ENCODE data around the gene MOB3C.
"Not testable (repeated sequence)": the region's sequence is repeated elsewhere in the genome, so short reads cannot be mapped to it uniquely, and the experiment has no call there.

MOB3C gene

DNA sequence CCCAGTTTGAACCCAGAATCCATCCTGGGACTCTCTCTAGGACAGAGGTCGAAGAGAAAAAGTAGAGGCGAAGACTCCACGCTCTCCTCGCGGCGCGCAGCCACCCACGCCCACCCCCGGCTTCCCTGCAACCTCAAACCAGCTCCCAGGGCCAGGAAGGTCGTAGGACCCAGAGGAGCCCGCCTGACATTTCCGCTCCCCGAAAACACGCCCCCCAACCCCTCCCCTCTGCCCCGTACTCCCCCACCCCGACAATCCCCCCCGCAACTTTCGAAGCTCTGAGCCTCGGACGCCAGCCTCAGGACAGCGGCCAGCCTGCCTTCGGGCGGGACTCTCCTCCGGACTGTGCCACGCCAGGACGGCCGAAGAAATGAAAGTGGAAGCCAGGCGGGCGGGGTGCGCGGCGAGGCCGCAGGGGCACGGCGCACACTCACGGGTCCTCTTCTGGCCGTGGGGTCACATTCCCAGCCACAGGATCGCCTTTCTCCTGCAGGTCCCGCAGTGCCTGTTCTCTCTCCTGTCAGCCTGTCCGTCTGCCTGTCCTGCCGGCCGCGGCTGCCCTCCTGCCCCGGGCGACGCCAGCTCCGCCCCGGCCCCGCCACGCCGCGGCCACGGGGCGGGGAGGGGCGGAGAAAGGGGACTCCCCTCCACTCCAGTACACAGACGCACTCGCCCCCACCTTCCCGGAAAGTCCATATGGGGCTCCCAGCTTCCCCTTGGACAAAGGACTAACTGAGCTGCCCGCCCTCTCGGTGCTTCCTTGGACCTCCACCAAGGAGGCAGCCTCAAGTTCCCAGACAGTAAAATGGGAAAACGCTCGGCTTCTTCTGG lies at the start of gene MOB3C:
TSS of gene MOB3C (minus strand) at position 535 of the 831 bp plus-strand sequence. CDS start 3,490 bp downstream, outside the sequence.
- in situ Hi-C loops (cut with MboI; ENCODE audit: low sequenced_read_pairs), result no loop called here

DNA sequence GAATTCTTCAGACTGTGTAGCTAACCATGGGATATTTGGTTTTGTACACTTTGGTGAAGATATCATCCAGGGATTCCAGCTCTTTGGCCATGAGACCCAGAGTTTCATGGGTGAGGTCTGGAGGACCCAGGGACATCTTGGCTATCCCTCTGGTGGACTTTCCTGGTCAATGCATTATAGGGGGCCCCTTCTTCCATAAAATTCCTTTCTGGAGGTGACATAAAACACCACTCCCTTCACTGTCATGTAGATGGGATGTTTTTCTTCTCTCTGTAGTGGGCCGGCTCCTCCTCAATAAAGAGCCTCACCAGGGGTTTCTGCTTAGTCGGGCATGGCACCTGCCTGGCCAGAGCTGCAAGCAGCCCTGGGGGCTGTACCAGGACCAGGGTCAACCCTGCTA lies 49.4 kb upstream of the MOB3C start:
- in situ Hi-C loops (cut with MboI; ENCODE audit: low sequenced_read_pairs), result no loop called here

DNA sequence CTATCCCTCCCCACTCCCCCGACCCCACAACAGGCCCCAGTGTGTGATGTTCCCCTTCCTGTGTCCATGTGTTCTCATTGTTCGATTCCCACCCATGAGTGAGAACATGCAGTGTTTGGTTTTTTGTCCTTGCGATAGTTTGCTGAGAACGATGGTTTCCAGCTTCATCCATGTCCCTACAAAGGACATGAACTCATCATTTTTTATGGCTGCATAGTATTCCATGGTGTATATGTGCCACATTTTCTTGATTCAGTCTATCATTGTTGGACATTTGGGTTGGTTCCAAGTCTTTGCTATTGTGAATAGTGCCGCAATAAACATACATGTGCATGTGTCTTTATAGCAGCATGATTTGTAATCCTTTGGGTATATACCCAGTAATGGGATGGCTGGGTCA lies 46.3 kb upstream of the MOB3C start:
- in situ Hi-C loops (cut with MboI; ENCODE audit: low sequenced_read_pairs), result not testable (repeated sequence)

DNA sequence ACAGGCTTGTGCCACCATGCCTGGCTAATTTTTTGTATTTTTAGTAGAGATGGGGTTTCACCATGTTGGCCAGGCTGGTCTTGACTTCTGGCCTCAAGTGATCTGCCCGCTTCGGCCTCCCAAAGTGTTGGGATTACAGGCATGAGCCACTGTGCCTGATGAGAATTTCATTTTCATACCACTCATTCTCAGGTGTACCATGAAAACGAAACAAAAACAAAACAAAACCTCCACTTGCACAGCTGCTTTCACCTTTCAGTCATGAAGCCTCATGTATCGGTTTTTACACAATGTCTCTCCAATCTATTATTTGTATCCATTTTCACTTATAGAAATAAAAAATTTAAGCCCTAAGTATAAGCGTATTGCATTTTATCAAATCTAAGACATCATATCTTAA lies 43.5 kb upstream of the MOB3C start:
- in situ Hi-C loops (cut with MboI; ENCODE audit: low sequenced_read_pairs), result not testable (repeated sequence)

DNA sequence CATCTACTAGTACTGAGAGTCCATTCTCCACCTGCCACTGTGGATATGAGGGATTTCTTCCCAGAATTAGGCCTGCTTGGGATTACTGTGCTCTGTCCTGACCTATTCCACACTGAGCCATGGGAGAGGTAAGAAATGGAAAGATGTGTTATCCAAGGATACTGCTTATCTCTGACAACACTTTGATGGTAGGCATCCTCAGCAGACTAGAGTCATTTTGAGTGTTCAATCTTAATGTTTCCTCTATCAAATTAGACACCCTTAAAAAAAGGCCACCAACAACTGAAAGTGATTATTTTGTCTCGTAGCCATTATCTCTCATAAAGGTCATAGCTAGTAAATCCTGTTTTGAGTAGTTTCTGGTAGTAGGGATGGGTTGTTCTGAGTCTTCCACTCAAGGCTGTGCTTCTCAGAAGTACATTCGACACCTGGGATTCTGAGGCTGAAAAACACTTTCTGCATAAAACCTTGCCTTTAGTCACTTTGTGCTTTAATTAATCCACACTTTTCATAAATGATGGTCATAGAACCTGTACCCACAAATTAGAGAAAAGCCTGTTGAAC lies 42.8 kb upstream of the MOB3C start:
- in situ Hi-C loops (cut with MboI; ENCODE audit: low sequenced_read_pairs), result no loop called here

DNA sequence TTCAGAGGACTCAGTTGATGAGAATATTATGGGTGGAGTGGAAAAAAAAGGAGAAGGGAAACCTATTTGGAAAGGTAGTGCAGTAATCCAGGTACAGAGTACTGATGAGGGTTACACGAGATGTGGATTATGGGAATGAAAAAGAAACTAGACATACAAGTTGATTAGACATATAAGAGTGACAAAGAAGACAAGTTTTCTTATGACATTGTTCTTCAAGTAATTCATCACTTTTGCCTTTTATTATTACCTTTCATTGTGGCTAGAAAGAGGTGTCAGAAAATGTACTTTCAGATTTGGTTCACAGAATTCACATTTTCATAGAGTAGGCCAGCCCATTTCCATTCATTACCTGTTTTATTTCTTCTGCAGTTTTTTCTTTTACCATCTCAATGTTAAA lies 41.2 kb upstream of the MOB3C start:
- in situ Hi-C loops (cut with MboI; ENCODE audit: low sequenced_read_pairs), result no loop called here

DNA sequence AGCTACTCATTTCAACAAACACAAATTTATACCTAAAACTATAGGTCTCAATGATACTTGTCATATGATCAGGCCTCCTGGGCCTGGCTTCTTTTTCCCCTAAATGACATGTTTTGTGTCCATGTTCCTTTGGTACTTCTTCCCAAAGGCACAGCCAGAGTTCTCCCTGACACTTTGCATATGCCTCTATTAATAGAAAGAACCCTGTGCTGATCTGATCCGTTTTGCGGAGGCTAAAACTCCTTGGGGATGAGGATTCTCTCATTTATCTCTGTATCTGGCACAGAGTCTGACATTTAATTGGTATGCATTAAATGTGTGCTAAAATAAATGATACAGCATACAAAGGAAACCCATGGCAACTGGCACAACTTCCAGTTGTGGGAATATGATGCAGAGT lies 40.0 kb upstream of the MOB3C start:
- in situ Hi-C loops (cut with MboI; ENCODE audit: low sequenced_read_pairs), result no loop called here

DNA sequence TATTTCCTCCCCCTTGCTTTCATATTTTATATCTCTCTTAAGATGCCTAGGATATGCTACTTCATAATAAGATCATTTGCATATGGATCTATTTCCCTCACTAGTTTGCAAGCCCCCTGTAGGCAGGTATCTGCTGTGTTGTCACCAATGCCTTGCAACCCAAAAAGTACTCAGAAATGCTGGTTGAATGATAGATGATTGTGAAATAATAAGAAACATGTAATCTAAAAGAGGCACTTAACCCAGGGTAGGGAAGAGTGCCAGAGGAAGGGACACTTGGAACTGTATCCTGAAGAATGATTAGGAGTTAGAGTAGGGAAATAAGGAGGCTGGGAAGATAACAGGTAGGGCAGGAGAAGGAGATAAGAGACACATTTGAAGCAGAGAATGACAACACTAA lies 39.2 kb upstream of the MOB3C start:
- in situ Hi-C loops (cut with MboI; ENCODE audit: low sequenced_read_pairs), result no loop called here

DNA sequence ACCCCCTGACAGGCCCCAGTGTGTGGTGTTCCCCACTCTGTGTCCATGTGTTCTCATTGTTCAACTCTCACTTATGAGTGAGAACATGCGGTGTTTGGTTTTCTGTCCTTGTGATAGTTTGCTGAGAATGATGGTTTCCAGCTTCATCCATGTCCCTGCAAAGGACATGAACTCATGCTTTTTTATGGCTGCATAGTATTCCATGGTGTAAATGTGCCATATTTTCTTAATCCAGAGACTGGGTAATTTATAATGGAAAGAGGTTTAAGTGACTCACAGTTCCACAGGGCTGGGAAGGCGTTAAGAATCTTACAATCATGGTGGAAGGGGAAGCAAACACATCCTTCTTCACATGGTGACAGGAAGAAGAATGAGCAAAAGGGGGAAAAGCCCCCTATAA lies 38.1 kb upstream of the MOB3C start:
- in situ Hi-C loops (cut with MboI; ENCODE audit: low sequenced_read_pairs), result not testable (repeated sequence)

DNA sequence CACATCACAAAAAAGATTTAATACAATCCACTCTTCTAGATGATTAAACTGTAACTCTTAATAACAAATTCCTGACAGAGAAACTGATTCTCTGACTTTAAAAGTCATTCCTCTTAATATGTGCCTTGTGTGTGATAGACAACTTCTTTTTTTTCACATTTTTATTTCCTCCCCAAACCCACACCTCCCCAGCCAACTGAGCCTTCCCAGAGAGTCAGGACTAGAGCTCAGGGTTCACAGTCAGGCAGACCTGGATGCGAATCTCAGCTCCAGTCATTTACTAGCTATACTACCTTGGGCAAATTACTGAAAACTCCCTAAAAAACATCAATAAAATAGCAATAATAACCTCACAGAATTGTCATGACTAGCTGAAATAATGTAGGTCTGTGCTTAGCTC lies 37.4 kb upstream of the MOB3C start:
- in situ Hi-C loops (cut with MboI; ENCODE audit: low sequenced_read_pairs), result no loop called here

DNA sequence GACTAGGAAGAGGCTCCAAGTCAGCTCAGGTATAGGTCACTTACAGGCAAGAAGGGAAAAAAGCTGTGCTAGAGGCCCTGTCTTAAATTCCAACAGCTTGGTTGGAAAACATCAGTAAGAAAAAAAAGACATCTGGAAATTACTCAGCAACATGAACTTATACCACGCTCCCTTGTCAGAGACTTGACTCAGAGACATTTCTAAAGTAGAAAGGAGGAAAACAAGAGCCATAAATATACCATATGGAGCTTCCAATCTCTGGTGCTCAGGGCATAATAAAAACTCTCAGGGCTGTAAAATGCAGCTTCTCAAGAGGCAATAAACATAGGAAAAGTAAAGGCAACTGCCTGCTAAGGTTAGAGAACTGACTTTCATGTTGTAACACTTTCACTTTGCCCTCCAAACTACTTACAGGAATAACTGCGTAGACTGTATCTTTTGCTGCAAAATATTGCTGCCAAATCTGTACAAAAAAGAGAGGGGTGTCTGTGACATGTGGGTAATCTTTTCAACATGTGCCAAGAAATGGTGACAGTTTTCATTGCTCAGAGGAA lies 36.9 kb upstream of the MOB3C start:
- in situ Hi-C loops (cut with MboI; ENCODE audit: low sequenced_read_pairs), result no loop called here

DNA sequence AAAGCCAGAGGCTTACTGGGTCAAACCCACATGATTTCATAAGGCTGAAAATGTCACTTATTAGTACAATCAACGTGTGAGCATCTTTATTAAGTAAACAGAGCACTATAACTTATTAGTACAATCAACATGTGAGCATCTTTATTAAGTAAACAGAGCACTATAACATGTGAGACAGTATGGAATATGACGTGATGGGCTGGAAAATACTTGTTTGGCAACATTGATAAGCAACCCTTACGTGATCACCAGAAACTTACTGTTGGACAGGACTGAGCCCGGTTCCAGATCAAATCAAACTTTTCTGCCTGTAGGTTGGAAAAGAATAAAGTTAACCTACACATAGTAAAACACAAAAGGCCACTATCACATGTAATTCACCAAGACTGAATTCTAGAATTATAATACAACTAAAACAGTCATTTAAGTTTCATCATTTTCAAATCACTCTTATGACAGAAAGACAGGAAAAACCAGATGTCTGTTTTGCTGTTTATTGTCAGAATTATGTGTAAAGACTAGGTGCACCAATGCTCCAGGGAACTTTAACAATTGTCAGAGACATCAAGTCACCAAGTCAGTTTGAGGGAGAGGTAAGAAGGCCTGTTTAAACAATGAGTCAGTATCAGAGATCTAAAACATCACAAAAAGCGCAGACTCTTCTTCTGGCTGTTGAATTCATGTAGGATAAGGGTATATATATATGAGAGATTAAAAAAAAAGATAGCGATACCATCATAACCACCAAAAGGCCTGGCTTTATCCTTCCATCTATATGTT lies 35.9 kb upstream of the MOB3C start:
- in situ Hi-C loops (cut with MboI; ENCODE audit: low sequenced_read_pairs), result no loop called here

DNA sequence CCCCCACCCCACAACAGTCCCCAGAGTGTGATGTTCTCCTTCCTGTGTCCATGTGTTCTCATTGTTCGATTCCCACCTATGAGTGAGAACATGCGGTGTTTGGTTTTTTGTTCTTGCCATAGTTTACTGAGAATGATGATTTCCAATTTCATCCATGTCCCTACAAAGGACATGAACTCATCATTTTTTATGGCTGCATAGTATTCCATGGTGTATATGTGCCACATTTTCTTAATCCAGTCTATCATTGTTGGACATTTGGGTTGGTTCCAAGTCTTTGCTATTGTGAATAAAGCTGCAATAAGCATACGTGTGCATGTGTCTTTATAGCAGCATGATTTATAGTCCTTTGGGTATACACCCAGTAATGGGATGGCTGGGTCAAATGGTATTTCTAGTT lies 34.5 kb upstream of the MOB3C start:
- in situ Hi-C loops (cut with MboI; ENCODE audit: low sequenced_read_pairs), result not testable (repeated sequence)

DNA sequence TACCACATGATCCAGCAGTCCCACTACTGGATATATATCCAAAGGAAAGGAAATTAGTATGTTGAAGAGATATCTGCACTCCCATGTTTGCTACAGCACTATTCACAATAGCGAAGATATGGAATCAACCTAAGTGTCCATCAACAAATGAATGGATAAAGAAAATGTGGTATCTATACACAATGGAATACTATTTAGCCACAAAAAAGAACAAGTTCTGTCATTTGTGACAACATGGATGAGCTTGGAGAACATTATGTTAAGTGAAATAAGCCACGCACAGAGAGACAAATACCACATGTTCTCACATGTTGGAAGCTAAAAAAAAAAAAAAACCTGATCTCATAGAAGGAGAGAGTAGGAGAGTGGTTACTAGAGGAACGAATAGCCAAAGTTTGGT lies 33.9 kb upstream of the MOB3C start:
- in situ Hi-C loops (cut with MboI; ENCODE audit: low sequenced_read_pairs), result no loop called here

DNA sequence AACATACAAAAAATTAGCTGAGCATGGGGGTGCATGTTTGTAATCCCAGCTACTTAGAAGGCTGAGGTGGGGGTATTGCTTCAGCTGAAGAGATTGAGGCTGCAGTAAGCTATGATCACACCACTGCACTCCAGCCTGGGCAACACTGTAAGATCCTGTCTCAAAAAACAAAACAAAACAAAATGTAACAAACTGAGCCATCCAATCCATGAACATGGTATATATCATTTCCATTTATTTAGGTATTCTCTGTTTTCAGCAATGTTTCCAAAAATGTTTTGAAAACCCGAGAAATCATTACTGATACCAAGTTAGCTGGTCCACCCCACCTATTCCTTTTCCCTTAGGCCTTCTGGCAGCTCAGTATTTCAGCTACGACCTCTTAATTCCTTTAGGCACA lies 33.2 kb upstream of the MOB3C start:
- in situ Hi-C loops (cut with MboI; ENCODE audit: low sequenced_read_pairs), result no loop called here

DNA sequence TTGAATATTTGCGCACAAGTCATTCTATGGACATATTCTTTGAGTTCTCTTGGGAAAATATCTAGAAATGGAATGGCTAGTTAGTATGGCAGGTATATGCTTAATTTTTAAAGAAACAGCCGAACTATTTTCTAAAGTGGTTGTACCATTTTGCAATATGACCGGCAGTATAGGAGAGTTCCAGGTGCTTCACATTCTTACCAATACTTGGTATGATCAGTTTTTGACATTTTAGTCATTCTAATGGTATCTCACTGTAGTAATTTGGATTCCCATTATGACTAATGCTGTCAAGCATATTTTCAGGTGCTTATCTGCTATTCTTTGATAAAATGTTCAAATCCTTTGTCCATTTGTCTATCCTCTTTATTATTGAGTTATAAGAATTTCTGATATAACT lies 31.0 kb upstream of the MOB3C start:
- in situ Hi-C loops (cut with MboI; ENCODE audit: low sequenced_read_pairs), result no loop called here

DNA sequence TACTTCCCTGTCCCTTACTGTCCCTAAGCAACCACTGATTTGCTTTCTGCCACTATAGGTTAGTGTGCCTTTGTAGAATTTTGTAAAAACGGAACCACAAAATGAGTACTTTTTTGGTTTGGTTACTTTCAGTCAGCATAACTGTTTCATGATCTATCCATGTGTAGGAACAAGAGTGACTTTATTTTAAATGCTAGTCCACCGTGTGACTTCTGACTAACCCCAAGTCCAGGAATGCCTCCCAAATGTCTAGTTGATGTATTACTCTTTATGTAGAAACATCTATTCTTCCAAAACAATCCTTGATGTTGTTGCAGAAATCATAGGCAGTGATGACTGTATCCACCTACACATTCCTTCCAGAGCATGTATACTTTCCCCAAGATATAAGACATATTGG lies 30.2 kb upstream of the MOB3C start:
- in situ Hi-C loops (cut with MboI; ENCODE audit: low sequenced_read_pairs), result no loop called here

DNA sequence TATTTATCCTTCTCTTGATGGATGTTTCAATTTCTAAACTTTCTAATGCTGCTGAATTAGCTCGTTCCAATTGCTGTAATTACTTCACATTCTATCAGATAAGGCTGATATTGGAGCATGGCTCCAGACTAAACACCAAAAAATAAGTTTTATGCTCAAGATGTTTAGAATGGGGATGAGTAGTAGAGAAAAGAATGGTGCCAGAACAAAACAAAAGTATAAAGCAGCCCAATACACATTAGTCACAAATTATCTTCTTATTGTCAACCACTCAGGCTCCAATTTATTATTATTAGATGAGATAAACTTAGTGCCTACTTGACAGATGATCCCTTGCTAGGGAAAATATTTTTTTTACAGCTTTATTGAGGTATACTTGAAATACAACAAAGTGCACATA lies 29.7 kb upstream of the MOB3C start:
- in situ Hi-C loops (cut with MboI; ENCODE audit: low sequenced_read_pairs), result no loop called here

DNA sequence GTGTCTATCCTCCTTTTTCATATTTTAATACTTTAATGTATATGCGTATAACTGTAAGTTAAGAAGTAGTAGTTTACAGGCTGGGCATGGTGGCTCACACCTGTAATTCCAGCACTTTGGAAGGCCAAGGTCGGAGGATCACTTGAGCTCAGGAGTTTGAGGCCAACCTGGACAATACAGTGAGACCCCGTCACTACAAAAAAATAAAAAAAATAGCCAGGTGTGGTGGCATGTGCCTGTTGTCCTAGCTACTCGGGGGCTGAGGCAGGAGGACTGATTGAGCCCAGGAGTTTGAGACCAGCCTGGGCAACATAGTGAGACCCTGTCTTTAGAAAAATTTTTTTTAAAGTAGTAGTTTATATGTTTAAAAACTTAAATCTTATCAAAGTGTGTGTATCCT lies 29.2 kb upstream of the MOB3C start:
- in situ Hi-C loops (cut with MboI; ENCODE audit: low sequenced_read_pairs), result no loop called here

DNA sequence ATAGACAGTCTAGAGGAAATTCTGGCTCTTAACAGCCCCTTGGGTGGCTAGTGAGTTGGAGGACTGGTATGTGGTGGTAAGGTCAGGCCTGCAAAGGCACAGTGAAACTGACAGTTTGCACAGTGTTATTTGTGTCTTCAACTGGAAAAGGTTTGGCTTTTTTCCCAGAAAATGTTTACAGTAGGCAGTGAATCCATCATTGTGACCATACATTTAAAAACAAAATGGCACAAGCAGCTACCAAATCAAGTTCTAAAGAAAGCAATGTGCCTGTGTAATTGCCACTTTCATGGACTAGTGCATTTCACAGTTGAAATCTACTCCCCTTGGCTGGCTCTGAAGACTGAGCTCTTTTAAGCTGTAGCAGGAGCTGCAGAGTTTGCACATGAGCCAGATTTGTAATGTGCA lies 26.8 kb upstream of the MOB3C start:
- in situ Hi-C loops (cut with MboI; ENCODE audit: low sequenced_read_pairs), result no loop called here

DNA sequence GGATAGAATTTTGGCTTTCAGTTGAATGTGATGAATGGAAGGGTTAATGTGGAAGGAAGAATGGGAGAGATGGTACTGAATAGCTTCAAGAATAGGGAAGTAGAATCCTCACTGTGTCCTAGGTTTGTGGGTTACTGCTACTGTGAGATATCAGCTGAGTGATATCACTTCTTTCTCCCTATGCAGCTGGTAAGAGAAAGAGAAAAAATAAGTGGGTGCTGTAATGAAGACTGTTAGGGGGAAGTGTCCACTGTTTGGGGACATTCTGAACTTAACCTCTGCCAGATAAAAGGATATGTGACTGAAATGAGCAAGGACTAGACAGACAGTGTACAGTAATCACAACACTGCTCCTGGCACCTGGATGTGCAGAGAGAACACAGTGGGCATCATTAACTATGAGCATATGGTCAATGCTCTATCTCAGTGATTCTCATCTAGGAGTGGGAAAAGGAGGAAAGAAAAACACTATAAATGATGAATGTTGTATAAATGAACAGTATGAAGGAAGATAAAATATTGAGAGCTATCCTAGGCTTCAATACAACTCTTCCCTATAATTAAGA lies 25.6 kb upstream of the MOB3C start:
- in situ Hi-C loops (cut with MboI; ENCODE audit: low sequenced_read_pairs), result no loop called here
